Neural progenitor cell (in vitro differentiated cells): Measurements from ENCODE around the gene PTPRG.

Experiments
- EZH2 ChIP-seq: fragments of 200-600 bp; sonication (generic); IDR thresholded peaks from 2 replicates; pipeline ENCODE4 v1.6.1; 2017; ENCODE audit warnings: antibody characterized with exemption, mild to moderate bottlenecking, moderate library complexity
- EZH2phosphoT487 ChIP-seq: fragments of 200-600 bp; sonication (generic); IDR thresholded peaks from 2 replicates; pipeline ENCODE4 v1.6.1; 2017; ENCODE audit warnings: antibody characterized with exemption
- TF ChIP-seq, protein P1 (sequence below): fragments of 200-600 bp; sonication (generic); IDR thresholded peaks from 2 replicates; pipeline ENCODE4 v1.5.1; 2017; ENCODE audit warnings: antibody characterized with exemption, mild to moderate bottlenecking

DNA sequence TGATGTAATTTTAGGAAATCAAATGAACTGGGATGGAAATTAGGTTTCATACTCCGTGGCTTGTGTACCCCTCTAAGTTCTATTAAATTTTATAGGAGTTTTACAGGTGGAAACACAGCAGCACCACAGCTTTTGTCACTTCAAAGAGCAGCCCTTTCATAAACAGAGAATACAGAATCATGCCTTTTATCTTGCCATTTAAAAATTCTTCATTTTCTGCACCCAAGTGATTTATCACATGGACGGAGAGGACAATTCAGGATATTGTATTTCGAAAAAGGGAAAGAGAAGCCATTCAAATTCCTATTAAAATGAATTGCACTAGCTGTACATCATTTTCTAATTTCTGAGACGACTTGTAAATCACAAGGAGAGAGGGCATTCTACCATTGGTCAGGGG lies 245.4 kb downstream of the PTPRG start:
- TF ChIP-seq, protein P1, sequence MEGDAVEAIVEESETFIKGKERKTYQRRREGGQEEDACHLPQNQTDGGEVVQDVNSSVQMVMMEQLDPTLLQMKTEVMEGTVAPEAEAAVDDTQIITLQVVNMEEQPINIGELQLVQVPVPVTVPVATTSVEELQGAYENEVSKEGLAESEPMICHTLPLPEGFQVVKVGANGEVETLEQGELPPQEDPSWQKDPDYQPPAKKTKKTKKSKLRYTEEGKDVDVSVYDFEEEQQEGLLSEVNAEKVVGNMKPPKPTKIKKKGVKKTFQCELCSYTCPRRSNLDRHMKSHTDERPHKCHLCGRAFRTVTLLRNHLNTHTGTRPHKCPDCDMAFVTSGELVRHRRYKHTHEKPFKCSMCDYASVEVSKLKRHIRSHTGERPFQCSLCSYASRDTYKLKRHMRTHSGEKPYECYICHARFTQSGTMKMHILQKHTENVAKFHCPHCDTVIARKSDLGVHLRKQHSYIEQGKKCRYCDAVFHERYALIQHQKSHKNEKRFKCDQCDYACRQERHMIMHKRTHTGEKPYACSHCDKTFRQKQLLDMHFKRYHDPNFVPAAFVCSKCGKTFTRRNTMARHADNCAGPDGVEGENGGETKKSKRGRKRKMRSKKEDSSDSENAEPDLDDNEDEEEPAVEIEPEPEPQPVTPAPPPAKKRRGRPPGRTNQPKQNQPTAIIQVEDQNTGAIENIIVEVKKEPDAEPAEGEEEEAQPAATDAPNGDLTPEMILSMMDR: no peak
- no peak for TF ChIP-seq EZH2phosphoT487
- TF ChIP-seq EZH2: no peak
